A673 (cell line): ENCODE data around the gene SHC4. TPM values are rescaled to one million over a fixed set of nuclear protein-coding genes. Genes with fewer than 3 reads are reported as not detected.

Experiments used
- BruUV-seq: library from RNA; stranded (reverse); fragments of 400-500 nt; replicated peaks from 2 replicates; lab custom pipeline; 2021; lab: Mats Ljungman, UMichigan
- CTCF ChIA-PET: fragments of 300-600 bp; sonication (Branson Sonifier 250); formaldehyde crosslinking; loops from one replicate; lab custom pipeline; 2022; ENCODE audit warnings: antibody characterized with exemption; lab: Charles Lee
- POLR2A ChIA-PET: fragments of 300-600 bp; sonication (Branson Sonifier 250); formaldehyde crosslinking; loops from one replicate; lab custom pipeline; 2022; ENCODE audit warnings: antibody characterized with exemption; ENCODE audit not compliant: low non-redundant PET; lab: Charles Lee
- DNase-seq: peaks from one replicate; pipeline ENCODE4 v3.0.0-alpha.2; 2015; ENCODE audit warnings: low spot score
- H3K27ac ChIP-seq: fragments of 200-600 bp; sonication (generic); 2 replicates; pipeline ENCODE4 v1.5.1; 2016; ENCODE audit warnings: mixed run types, low read depth, mild to moderate bottlenecking, mixed read lengths, antibody characterized with exemption, low read length; ENCODE audit not compliant: poor library complexity, severe bottlenecking
- H3K27me3 ChIP-seq: fragments of 200-600 bp; sonication (generic); replicated peaks from 2 replicates; pipeline ENCODE4 v1.6.1; 2017; ENCODE audit warnings: mixed run types, low read depth, mild to moderate bottlenecking, mixed read lengths, antibody characterized with exemption, low read length; ENCODE audit not compliant: insufficient read depth, poor library complexity
- H3K36me3 ChIP-seq: fragments of 200-600 bp; sonication (generic); 2 replicates; pipeline ENCODE4 v1.6.1; 2016; ENCODE audit warnings: mixed run types, mild to moderate bottlenecking, mixed read lengths, antibody characterized with exemption, low read length; ENCODE audit not compliant: insufficient read depth, poor library complexity, severe bottlenecking
- H3K4me1 ChIP-seq: fragments of 200-600 bp; sonication (generic); 2 replicates; pipeline ENCODE4 v1.6.1; 2017; ENCODE audit warnings: mixed run types, mild to moderate bottlenecking, mixed read lengths, antibody characterized with exemption, low read length; ENCODE audit not compliant: insufficient read depth, poor library complexity, severe bottlenecking
- H3K4me3 ChIP-seq: fragments of 200-600 bp; sonication (generic); 2 replicates; pipeline ENCODE4 v1.5.1; 2016; ENCODE audit warnings: low read depth, mixed run types, mild to moderate bottlenecking, mixed read lengths, low read length; ENCODE audit not compliant: poor library complexity, severe bottlenecking
- H3K9me3 ChIP-seq: fragments of 200-600 bp; sonication (generic); 2 replicates; pipeline ENCODE4 v1.6.1; 2016; ENCODE audit warnings: mixed run types, low read depth, mild to moderate bottlenecking, mixed read lengths, antibody characterized with exemption, low read length; ENCODE audit not compliant: poor library complexity, severe bottlenecking
- EZH2 ChIP-seq: fragments of 200-600 bp; sonication (generic); IDR thresholded peaks from 2 replicates; pipeline ENCODE4 v1.6.1; 2017; ENCODE audit warnings: borderline replicate concordance, low read depth, mild to moderate bottlenecking, mixed read lengths, antibody characterized with exemption, low read length; ENCODE audit not compliant: poor library complexity, severe bottlenecking
- intact Hi-C: fragments of 100-400 bp; cut with micrococcal nuclease; formaldehyde crosslinking; loops from one replicate; pipeline ENCODE4 v1.10.0; 2022; ENCODE audit not compliant: unreplicated experiment
- total RNA-seq: library from RNA; stranded (reverse); gene quantifications from 2 replicates; pipeline ENCODE4 v1.2.3, GENCODE V29; 2021
- TF ChIP-seq, protein P1 (sequence below): fragments of 300-800, 200-600 bp; sonication (generic); conservative IDR thresholded peaks from 2 replicates; pipeline ENCODE4 v1.5.1; 2017; ENCODE audit warnings: low read depth, mild to moderate bottlenecking, antibody characterized with exemption, low read length, moderate library complexity, mixed read lengths

SHC4 gene
- total RNA-seq, 1 experiment from 2014 or later = 0.73 TPM

- no peaks in the 10 kb centered on the region for H3K4me1 ChIP-seq
- BruUV-seq = no TSS peak
- no peaks in the 10 kb centered on the region for H3K27me3 ChIP-seq
- no peaks in the 10 kb centered on the region for H3K9me3 ChIP-seq
- no peaks in the 10 kb centered on the region for H3K36me3 ChIP-seq
- H3K4me3 ChIP-seq = no peak overlapping the region
- DNase-seq = no peak
- POLR2A ChIA-PET = no interaction called here
- intact Hi-C loops = no loop called here
- H3K27ac ChIP-seq = no peak overlapping the region
- CTCF ChIA-PET = no interaction called here
- TF ChIP-seq, protein P1, sequence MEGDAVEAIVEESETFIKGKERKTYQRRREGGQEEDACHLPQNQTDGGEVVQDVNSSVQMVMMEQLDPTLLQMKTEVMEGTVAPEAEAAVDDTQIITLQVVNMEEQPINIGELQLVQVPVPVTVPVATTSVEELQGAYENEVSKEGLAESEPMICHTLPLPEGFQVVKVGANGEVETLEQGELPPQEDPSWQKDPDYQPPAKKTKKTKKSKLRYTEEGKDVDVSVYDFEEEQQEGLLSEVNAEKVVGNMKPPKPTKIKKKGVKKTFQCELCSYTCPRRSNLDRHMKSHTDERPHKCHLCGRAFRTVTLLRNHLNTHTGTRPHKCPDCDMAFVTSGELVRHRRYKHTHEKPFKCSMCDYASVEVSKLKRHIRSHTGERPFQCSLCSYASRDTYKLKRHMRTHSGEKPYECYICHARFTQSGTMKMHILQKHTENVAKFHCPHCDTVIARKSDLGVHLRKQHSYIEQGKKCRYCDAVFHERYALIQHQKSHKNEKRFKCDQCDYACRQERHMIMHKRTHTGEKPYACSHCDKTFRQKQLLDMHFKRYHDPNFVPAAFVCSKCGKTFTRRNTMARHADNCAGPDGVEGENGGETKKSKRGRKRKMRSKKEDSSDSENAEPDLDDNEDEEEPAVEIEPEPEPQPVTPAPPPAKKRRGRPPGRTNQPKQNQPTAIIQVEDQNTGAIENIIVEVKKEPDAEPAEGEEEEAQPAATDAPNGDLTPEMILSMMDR = no peak
- no peak for TF ChIP-seq EZH2
Measured at GRCh38 chr15:48984811-48985352, 21.2 kb upstream of the SHC4 start.

DNA sequence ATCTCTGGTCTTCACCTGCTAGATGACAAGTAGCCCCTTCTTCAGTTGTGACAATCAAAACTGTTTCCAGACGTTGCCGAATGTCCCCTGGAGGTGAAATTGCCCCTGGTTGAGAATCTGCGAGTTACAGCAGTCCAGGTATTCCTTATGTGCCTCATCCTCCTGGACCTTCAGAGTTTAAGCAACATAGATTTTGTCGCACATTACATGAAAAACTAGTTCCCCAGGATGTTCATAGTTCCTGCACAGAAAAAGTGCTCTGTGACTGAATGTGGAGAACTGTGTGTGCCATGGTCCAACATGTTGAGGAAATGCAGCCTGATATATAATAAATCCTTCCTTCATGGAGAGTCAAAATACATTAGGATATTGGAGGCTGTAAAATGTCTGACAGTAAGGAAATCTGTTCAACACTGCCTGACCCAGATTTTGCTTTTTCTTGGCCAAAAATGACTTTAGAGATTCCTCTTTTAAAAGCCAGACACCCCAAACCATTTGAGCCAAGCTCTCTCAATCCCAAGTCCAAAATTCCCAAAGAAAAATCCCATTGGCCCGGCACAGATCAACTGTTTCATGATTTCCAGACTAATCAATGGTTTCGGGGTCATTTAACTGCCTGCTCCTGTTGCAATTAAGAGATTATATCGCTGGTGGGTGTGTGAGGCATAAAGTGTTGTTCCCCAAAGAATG, 20.4 kb upstream of the SHC4 start:
- ChIA-PET POLR2A (no interaction called here), CTCF (no interaction called here)
- Histone ChIP-seq H3K9me3 (no peaks in the 10 kb centered on the region), H3K27me3 (no peaks in the 10 kb centered on the region), H3K27ac (no peak overlapping the region), H3K36me3 (no peaks in the 10 kb centered on the region), H3K4me1 (no peaks in the 10 kb centered on the region), H3K4me3 (no peak overlapping the region)
- TF ChIP-seq, protein P1 = no peak
- no peak for TF ChIP-seq EZH2
- DNase-seq = no peak
- intact Hi-C loops = no loop called here
- BruUV-seq = no TSS peak

DNA sequence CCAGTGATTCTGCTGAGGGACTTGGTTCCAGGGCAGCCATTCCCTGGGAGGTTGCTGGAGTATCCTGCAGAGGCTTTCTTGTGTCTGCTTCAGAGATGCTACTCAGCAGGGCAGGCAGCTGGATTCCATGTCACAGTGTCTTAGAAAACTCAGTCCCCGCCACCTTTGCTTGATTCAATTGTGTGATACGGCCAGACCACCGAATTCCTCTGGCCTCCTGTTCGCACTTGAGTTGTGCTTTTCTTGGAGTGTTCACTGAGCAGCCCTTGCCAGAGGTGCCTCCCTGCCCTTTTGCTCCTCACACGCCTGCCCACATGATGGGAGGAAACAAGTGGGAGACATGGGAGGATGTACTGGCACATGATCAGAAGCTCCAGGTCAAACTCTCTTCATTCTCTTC, 19.6 kb upstream of the SHC4 start:
- CTCF ChIA-PET = no interaction called here

More for the DNA sequence above, 19.6 kb upstream of the SHC4 start:
- Histone ChIP-seq H3K9me3 (no peaks in the 10 kb centered on the region), H3K27me3 (no peaks in the 10 kb centered on the region), H3K4me3 (no peak overlapping the region), H3K4me1 (no peaks in the 10 kb centered on the region), H3K27ac (no peak overlapping the region), H3K36me3 (no peaks in the 10 kb centered on the region)
- TF ChIP-seq EZH2 = no peak
- TF ChIP-seq, protein P1 = no peak
- intact Hi-C loops = no loop called here
- POLR2A ChIA-PET = no interaction called here
- no peak for DNase-seq
- no TSS peak for BruUV-seq
